Right lobe of liver (tissue), 4 donors: Measurements from ENCODE around the gene ALG1.
"Not testable (repeated sequence)": the region's sequence is repeated elsewhere in the genome, so short reads cannot be mapped to it uniquely, and the experiment has no call there.

Experiments used
- CTCF ChIP-seq, 4 donors: fragments of 200-600 bp in 3 of 4; fragments of 450-650 bp in 1 of 4; IDR thresholded peaks; one replicate each; pipeline versions ENCODE4 v1.5.1 to v1.8.0; 2016 to 2022; ENCODE audit warnings: antibody characterized with exemption in 4 of 4, mild to moderate bottlenecking in 2 of 4
- POLR2A ChIP-seq: fragments of 450-650 bp; IDR thresholded peaks from one replicate; pipeline ENCODE4 v1.6.1; 2017; ENCODE audit warnings: antibody characterized with exemption, mild to moderate bottlenecking
- donor health status: DM: no; HTN: no; CAD: no.
- donor health status: DM: no; HTN: no; CAD: no.
- donor health status: DM: no; HTN: yes; CAD: no.

- TF ChIP-seq CTCF (IDR thresholded peaks at IDR 0.05); POLR2A: not testable (repeated sequence)
These were observed 2.1 kb downstream of the ALG1 start for GRCh38 chr16:5073771-5074170.
